ENCODE data around the gene GALM.

GALM gene

DNA sequence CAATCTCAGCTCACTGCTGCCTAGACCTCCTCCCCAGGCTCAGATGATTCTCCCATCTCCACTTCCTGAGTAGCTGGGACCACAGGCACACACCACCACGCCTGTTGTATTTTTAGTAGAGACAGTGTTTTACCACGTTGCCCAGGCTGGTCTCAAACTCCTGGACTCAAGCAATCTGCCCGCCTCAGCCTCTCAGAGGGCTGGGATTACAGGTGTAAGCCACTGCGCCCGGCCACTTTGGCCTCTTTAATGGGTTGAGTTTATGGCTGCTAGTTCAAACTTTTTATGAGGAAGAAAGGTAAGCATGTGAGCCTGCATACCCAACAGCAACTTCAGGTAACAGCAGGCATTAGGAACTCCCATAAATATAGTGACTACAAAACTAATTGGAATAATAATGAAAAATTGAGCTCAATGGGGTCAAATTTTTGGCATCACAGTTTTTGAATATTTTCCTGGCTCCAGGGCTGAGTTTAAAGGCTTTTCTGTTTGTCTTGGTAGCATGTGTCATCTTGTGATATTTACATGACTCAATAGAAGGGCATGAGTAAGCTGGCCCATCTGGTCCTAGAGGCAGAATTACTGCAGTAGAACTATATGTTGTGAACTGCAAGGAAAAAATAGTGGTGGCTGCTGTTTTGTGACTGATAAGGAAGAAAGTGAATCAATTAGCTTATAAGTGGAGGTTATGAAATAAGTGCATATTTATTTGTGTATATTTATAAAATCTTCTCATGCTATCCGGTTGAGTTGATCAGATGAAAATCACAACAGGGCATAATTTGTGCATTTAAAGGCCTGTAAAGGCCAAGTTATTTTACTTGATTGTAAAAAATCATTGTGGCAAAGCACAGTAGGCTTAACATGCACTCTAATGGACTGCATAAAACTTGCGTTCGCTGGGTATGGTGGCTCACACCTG is 24.8 kb downstream of the GALM start:
- Histone ChIP-seq H2BK5ac (ENCODE audit: low read length) (no peak overlapping the region), H3K23ac (ENCODE audit: low read length) (no peak overlapping the region), H4K5ac (ENCODE audit: low read length) (no peak overlapping the region), H3K27ac (ENCODE audit: low read depth, low read length) (no peak overlapping the region), H3K4me3 (ENCODE audit: low read length) (no peak overlapping the region), H3K9ac (ENCODE audit: low read length) (no peak overlapping the region), H3K36me3 (ENCODE audit: control insufficient read depth, insufficient read depth, low read length) (no peaks in the 10 kb centered on the region), H3K4me1 (ENCODE audit: control insufficient read depth, low read depth, low read length) (no peaks in the 10 kb centered on the region), H3K4ac (ENCODE audit: low read depth, low read length) (no peak overlapping the region), H2BK15ac (replicated peaks; ENCODE audit: low read depth) (no peak overlapping the region), H3K79me1 (ENCODE audit: low read length) (no peaks in the 10 kb centered on the region), H3K18ac (ENCODE audit: low read length) (no peak overlapping the region), H3K4me2 (ENCODE audit: low read length) (no peak overlapping the region), H4K8ac (ENCODE audit: low read depth, low read length) (no peak overlapping the region), H3K27me3 (ENCODE audit: insufficient read depth, low read length, poor library complexity) (no peaks in the 10 kb centered on the region), H3K79me2 (ENCODE audit: control insufficient read depth, insufficient read depth, low read length) (no peaks in the 10 kb centered on the region), H3K56ac (ENCODE audit: low read length) (no peak overlapping the region), H2AK5ac (ENCODE audit: low read length) (no peak overlapping the region), H2BK120ac (ENCODE audit: low read depth, low read length) (no peak overlapping the region)
- no CpG with 5 or more reads among the region's 8 CpGs for WGBS (ENCODE audit: extremely low coverage, insufficient coverage, low lambda C conversion rate)
- DNase-seq, result peak; percentile 26

DNA sequence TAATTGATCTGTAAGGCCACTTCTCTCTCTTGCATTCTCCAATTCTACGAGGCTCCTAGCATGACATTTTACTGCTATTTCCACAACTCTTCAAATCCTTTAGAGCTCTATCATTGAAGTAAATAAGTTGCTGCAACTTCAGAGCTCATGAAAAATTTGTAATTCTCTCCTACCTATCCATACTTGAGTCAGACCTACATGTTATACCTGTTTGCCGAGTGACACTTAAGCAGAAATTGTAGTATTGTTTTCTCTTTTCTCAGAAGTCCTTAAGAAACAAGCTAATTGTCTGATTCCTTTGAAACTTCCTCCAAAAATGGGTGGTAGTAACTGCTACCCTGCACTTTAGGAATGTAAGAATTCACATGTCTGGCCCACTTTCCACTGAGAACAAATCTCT is 26.1 kb downstream of the GALM start:
- Histone ChIP-seq H3K27ac (ENCODE audit: low read depth, low read length) (no peak overlapping the region), H2AK5ac (ENCODE audit: low read length) (no peak overlapping the region), H3K9ac (ENCODE audit: low read length) (no peak overlapping the region), H2BK15ac (replicated peaks; ENCODE audit: low read depth) (no peak overlapping the region), H3K18ac (ENCODE audit: low read length) (no peak overlapping the region), H3K79me1 (ENCODE audit: low read length) (no peaks in the 10 kb centered on the region), H3K79me2 (ENCODE audit: control insufficient read depth, insufficient read depth, low read length) (no peaks in the 10 kb centered on the region), H3K27me3 (ENCODE audit: insufficient read depth, low read length, poor library complexity) (no peaks in the 10 kb centered on the region), H3K36me3 (ENCODE audit: control insufficient read depth, insufficient read depth, low read length) (no peaks in the 10 kb centered on the region), H4K5ac (ENCODE audit: low read length) (no peak overlapping the region), H3K56ac (ENCODE audit: low read length) (no peak overlapping the region), H3K4ac (ENCODE audit: low read depth, low read length) (no peak overlapping the region), H3K4me1 (ENCODE audit: control insufficient read depth, low read depth, low read length) (no peaks in the 10 kb centered on the region), H3K4me2 (ENCODE audit: low read length) (no peak overlapping the region), H4K8ac (ENCODE audit: low read depth, low read length) (no peak overlapping the region), H3K4me3 (ENCODE audit: low read length) (no peak overlapping the region), H2BK5ac (ENCODE audit: low read length) (no peak overlapping the region), H3K23ac (ENCODE audit: low read length) (no peak overlapping the region), H2BK120ac (ENCODE audit: low read depth, low read length) (no peak overlapping the region)
- WGBS (ENCODE audit: extremely low coverage, insufficient coverage, low lambda C conversion rate), result no CpG with 5 or more reads among the region's 2 CpGs
- DNase-seq, result no peak

DNA sequence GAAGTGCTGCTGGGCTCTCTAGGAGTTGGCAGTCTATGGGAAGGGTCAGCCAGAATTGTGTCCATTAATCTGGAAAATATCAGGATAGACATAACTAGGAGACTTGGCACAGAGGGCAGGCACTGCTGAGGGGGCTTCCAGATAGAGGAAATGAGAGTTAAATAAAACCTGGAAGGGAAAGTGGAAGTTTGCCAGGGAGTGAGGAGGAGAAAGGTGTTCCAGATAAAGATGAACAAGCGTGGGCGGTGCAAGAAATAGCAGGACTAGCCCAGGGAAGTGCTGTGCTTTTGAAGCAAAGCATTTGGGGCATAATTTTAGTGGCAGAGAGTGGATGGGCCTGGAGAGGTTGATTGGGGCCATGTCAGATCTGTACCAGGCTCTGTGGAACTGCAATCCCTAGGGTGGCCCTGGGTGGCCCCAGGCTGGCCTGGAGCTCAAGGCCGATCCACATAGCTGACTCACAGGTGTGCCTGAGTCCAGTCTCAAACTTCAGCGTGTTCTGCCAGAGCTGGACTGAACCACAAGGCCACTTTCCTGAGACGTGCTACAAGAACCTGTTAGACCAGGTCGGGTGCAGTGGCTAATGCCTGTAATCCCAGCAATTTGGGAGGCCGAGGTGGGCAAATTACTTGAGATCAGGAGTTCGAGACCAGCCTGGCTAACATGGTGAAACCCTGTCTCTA is 26.9 kb downstream of the GALM start:
- Histone ChIP-seq H3K27me3 (ENCODE audit: insufficient read depth, low read length, poor library complexity) (no peaks in the 10 kb centered on the region), H3K4me2 (ENCODE audit: low read length) (no peak overlapping the region), H4K5ac (ENCODE audit: low read length) (no peak overlapping the region), H2BK5ac (ENCODE audit: low read length) (no peak overlapping the region), H2BK15ac (replicated peaks; ENCODE audit: low read depth) (no peak overlapping the region), H4K8ac (ENCODE audit: low read depth, low read length) (no peak overlapping the region), H3K79me1 (ENCODE audit: low read length) (no peaks in the 10 kb centered on the region), H3K79me2 (ENCODE audit: control insufficient read depth, insufficient read depth, low read length) (no peaks in the 10 kb centered on the region), H3K23ac (ENCODE audit: low read length) (no peak overlapping the region), H3K18ac (ENCODE audit: low read length) (no peak overlapping the region), H2BK120ac (ENCODE audit: low read depth, low read length) (no peak overlapping the region), H3K4me3 (ENCODE audit: low read length) (no peak overlapping the region), H3K27ac (ENCODE audit: low read depth, low read length) (no peak overlapping the region), H3K4ac (ENCODE audit: low read depth, low read length) (no peak overlapping the region), H3K56ac (ENCODE audit: low read length) (no peak overlapping the region), H3K36me3 (ENCODE audit: control insufficient read depth, insufficient read depth, low read length) (no peaks in the 10 kb centered on the region), H2AK5ac (ENCODE audit: low read length) (no peak overlapping the region), H3K4me1 (ENCODE audit: control insufficient read depth, low read depth, low read length) (no peaks in the 10 kb centered on the region), H3K9ac (ENCODE audit: low read length) (no peak overlapping the region)
- no CpG with 5 or more reads among the region's 8 CpGs for WGBS (ENCODE audit: extremely low coverage, insufficient coverage, low lambda C conversion rate)
- no peak for DNase-seq

DNA sequence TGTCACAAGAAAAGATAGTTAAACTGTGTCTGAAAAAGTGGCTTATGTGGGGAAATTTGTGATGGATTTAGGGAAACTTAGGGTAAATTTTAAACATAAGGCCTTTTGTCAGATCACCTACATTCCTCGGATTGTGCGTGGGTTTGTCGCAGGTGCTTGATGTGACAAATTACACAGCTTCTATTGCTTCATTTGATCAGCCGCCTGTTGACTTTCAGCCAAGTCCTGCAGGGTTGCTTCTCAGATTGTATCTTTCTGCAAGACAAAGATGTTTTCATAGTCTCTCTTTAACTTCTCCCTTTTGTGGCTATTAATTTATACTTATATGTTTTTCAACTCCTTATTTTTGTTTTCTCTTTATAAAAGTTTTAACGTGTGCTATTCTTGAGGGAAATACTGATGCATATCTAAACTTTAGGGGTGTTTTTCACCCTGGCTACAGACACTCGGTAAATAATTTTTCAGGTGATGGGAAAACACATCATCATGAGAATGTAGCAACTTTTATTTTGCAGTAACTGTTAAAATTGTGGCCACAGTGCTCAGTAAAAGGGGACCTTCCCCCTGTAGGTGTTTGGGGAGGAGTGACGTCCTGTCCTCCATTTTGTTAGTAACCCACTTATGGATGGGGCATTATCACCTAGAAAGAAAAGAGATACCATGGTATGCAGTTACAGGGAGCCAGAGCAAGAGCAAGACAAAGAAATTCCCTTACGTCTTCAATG is 31.4 kb downstream of the GALM start:
- no peak overlapping the region for H2AK5ac ChIP-seq (ENCODE audit: low read length)
- no peak overlapping the region for H3K4me2 ChIP-seq (ENCODE audit: low read length)
- H3K56ac ChIP-seq (ENCODE audit: low read length), result no peak overlapping the region
- H4K5ac ChIP-seq (ENCODE audit: low read length), result no peak overlapping the region
- H3K4ac ChIP-seq (ENCODE audit: low read depth, low read length), result no peak overlapping the region
- no peak overlapping the region for H2BK5ac ChIP-seq (ENCODE audit: low read length)
- DNase-seq, result no peak
- no peak overlapping the region for H3K23ac ChIP-seq (ENCODE audit: low read length)
- no peaks in the 10 kb centered on the region for H3K79me1 ChIP-seq (ENCODE audit: low read length)
- no peaks in the 10 kb centered on the region for H3K4me1 ChIP-seq (ENCODE audit: control insufficient read depth, low read depth, low read length)
- no CpG with 5 or more reads among the region's 8 CpGs for WGBS (ENCODE audit: extremely low coverage, insufficient coverage, low lambda C conversion rate)
- no peaks in the 10 kb centered on the region for H3K79me2 ChIP-seq (ENCODE audit: control insufficient read depth, insufficient read depth, low read length)
- H3K9ac ChIP-seq (ENCODE audit: low read length), result no peak overlapping the region
- H3K18ac ChIP-seq (ENCODE audit: low read length), result no peak overlapping the region
- no peak overlapping the region for H2BK120ac ChIP-seq (ENCODE audit: low read depth, low read length)
- H3K4me3 ChIP-seq (ENCODE audit: low read length), result no peak overlapping the region
- no peak overlapping the region for H4K8ac ChIP-seq (ENCODE audit: low read depth, low read length)
- no peaks in the 10 kb centered on the region for H3K27me3 ChIP-seq (ENCODE audit: insufficient read depth, low read length, poor library complexity)
- H2BK15ac ChIP-seq (replicated peaks; ENCODE audit: low read depth), result no peak overlapping the region
- no peaks in the 10 kb centered on the region for H3K36me3 ChIP-seq (ENCODE audit: control insufficient read depth, insufficient read depth, low read length)
- H3K27ac ChIP-seq (ENCODE audit: low read depth, low read length), result no peak overlapping the region

DNA sequence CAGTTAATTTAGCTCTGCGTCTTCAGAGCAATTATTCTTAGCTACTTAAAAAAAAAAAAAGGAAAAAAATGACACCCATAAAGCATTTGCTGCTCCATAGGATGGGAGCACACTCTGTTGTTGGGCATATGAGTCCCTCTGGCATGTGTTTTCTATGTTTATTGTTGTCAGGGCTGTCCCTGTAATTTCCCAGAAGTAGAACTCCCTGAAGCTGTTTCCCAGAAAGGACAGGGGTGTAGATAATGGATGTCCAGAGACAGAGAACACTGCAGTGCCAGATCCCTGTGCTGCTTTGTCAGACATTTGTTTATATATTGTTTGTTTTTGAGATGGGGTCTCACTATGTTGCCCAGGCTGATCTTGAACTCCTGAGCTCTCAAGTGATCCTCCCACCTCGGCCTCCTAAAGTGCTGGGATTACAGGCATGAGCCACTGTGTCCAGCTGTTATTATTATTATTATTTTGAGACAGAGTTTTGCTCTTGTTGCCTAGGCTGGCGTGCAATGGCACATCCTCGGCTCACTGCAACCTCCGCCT is 32.6 kb downstream of the GALM start:
- H3K18ac ChIP-seq (ENCODE audit: low read length), result no peak overlapping the region
- H2BK120ac ChIP-seq (ENCODE audit: low read depth, low read length), result no peak overlapping the region
- no peaks in the 10 kb centered on the region for H3K36me3 ChIP-seq (ENCODE audit: control insufficient read depth, insufficient read depth, low read length)
- H3K4me1 ChIP-seq (ENCODE audit: control insufficient read depth, low read depth, low read length), result no peaks in the 10 kb centered on the region
- H3K4me2 ChIP-seq (ENCODE audit: low read length), result no peak overlapping the region
- no peak overlapping the region for H2AK5ac ChIP-seq (ENCODE audit: low read length)
- H3K79me1 ChIP-seq (ENCODE audit: low read length), result no peaks in the 10 kb centered on the region
- no peak for DNase-seq
- H3K27me3 ChIP-seq (ENCODE audit: insufficient read depth, low read length, poor library complexity), result no peaks in the 10 kb centered on the region
- no peak overlapping the region for H2BK5ac ChIP-seq (ENCODE audit: low read length)
- H3K27ac ChIP-seq (ENCODE audit: low read depth, low read length), result no peak overlapping the region
- no peak overlapping the region for H4K5ac ChIP-seq (ENCODE audit: low read length)
- WGBS (ENCODE audit: extremely low coverage, insufficient coverage, low lambda C conversion rate), result no CpG with 5 or more reads among the region's 5 CpGs
- no peak overlapping the region for H2BK15ac ChIP-seq (replicated peaks; ENCODE audit: low read depth)
- H3K79me2 ChIP-seq (ENCODE audit: control insufficient read depth, insufficient read depth, low read length), result no peaks in the 10 kb centered on the region
- H3K4ac ChIP-seq (ENCODE audit: low read depth, low read length), result no peak overlapping the region
- no peak overlapping the region for H4K8ac ChIP-seq (ENCODE audit: low read depth, low read length)
- H3K9ac ChIP-seq (ENCODE audit: low read length), result no peak overlapping the region
- no peak overlapping the region for H3K23ac ChIP-seq (ENCODE audit: low read length)
- no peak overlapping the region for H3K4me3 ChIP-seq (ENCODE audit: low read length)
- no peak overlapping the region for H3K56ac ChIP-seq (ENCODE audit: low read length)
